HuH-7 (cell line): ENCODE results near the gene ANKRD29.
A peak's percentile ranks its signal among the peaks of the same experiment; 100 is the strongest.
"Not testable (repeated sequence)": the region's sequence is repeated elsewhere in the genome, so short reads cannot be mapped to it uniquely, and the experiment has no call there.

Source experiments
- DNase-seq: peaks from one replicate; pipeline ENCODE4 v3.0.0; 2011; ENCODE audit warnings: low spot score

ANKRD29 gene

DNA sequence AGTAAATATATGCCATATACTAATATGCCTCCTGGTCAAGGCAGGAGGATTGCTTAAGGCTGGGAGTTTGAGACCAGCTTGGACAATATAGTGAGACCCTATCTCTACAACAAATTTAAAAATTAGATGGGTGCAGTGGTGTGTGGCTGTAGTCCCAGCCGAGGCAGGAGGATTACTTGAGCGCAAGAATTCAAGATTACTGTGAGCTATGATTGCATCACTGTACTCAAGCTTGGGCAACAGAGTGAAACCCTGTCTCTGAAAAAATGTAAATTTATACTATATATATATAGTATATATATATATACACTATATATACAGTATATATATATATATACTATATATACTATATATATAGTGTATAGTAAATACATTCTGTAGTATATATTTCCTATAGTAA, 46.5 kb downstream of the ANKRD29 start:
- no peak for DNase-seq

DNA sequence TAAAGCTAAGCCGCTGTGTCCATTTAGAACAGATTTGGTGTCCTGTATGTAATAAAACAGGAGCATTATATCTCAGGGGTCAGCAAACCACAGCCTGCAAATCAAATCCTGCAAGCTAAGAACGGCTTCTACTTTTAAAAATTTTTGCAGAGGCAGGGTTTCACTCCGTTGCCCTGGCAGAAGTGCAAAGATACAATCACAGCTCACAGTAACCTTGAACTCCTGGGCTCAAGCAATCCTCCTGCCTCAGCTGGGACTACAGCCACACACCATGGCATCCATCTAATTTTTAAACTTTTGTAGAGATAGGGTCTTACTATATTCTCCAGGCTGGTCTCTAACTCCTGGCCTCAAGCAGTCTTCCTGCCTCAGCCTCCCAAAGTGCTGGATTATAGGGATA, 47.8 kb downstream of the ANKRD29 start:
- DNase-seq: no peak

DNA sequence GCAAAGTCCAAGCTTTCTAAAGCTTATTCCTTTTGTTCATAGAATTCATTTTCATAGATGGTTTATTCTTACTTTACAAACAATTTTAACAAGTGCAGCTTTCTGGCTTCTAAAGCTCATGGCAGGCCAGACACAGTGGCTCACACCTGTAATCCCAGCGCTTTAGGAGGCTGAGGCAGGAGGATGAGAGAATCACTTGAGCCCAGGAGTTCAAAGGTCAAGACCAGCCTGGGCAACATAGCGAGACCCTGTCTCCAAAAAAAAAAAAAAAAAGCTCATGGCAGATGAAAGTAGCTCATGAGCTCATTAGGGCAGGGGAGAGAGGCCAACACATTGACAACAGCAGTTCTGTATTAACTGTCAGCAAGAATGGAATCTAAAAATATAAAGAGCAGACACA, 48.3 kb downstream of the ANKRD29 start:
- DNase-seq: no peak

DNA sequence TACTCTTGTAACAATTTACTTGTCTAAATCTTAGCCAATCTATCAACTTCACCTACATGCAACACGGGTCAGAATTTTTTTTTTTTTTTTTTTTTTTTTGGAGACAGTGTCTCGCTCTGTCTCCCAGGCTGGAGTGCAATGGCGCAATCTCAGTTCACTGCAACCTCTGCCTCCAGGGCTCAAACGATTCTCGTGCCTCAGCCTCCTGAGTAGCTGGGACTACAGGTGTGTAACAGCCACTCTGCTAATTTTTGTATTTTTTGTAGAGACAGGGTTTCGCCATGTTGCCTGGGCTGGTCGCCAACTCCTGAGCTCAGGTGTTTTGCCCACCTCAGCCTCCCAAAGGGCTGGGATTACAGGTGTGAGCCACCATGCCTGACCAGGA, 49.6 kb downstream of the ANKRD29 start:
- DNase-seq: not testable (repeated sequence)

DNA sequence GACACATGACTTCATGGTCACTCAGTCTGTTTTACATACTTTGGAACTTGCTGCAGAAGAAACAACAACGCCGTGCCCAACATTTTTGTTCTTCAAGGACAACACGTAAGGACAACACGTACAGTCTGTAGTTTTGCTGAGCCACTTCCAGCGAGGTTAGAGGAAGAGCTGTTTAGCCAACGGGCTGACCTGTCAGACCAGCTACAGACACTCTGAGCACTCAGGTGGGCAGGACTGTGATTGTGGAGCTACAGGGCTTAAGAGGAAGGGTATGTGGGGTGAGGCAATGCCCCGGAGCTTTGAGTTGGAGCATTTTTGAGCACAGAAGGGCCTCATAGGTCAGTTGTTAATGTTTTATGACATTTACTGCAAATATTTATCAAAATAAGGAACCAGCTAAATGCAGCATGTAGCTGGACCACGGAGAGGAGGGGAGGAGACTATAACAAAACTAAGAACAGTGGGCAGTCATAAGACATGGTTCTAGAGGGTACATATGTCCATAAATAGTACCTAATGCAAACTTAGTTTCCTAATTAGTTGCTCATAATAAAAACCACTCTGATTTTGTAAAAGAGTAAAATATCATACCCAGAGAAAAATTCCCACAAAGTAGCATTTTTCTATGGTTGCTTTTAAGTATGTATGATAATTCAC, 50.1 kb downstream of the ANKRD29 start:
- no peak for DNase-seq

DNA sequence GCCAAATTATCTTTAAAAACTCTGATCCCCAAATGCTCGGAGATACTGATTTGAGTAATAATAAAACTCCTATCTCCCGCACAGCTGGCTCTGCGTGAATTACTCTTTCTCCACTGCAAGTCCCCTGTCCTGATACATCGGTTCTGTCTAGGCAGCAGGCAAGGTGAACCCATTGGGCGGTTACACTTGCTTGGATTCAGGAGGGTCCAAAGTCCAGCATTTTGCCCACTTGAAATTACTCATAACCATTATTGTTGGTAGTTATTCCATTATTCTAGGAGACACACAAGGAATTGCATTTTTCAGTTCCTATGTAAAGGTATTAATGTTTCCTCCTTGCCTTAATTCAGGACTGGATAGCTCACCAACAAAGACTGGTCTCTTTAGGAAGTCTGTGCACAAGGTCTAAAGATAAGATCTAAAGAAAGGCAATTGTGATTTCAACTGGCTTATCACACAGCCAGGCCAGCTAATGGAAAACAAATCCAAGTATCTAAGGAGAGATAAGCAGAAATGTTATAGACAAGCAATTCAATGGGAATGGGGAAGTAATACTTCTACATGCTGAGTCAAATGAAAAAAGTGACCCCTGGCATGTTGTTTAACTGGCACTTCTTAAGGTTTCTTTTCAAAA, 53.2 kb downstream of the ANKRD29 start:
- DNase-seq: no peak

DNA sequence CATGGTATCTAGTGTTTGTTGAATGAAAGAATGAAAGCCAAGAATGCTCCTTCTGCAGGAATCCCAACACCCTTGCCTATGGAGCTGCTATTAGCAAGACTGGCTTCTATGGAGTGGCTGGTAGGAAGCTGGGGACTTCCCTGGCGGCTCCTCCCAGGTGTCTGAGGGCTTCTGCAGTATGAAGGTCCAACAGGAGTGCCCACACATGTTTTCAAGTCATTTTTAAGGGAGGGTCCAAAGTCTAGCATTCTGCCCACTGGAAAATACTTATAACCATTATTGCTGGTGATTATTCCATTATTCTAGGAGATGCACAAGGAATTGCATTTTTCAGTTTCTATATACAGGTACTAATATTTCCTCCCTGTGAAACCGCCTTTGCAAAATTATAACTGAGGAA, 54.5 kb downstream of the ANKRD29 start:
- DNase-seq: no peak

DNA sequence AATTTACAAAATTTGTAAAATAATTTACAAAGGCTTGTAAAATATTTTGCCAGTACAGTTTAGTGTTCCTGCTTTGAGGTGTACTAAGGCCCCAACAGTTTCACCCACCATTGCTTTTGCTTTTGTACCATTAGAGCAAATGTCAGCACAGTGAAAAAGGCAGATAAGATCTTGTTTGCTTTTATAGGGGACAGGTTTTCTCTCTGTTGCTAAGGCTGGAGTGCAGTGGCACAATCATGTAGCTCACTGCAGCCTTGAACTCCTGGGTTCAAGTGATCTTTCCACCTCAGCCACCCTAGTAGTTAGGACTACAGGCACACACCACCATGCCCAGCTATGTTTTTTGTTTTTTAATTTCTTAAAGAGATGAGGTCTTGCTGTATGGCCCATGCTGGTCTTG, 56.8 kb downstream of the ANKRD29 start:
- no peak for DNase-seq

DNA sequence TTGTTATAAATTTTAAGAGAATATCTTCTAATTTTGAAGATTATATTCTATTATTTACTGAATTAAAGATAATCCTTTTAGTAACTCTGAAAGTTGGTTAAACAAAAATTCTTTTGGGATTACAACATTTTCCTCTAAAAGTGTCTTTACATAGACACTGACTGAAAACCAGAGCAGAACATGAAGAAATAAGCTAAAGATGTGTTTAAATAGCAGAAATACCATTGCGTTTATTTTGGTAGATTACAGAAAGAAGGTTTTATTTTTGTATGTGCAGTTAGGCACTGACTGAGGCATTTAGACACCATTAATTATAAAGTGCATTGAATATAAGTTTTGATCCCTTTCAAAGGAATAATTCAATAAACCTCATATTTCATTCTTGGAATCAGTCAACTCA, 62.9 kb downstream of the ANKRD29 start:
- DNase-seq: no peak

DNA sequence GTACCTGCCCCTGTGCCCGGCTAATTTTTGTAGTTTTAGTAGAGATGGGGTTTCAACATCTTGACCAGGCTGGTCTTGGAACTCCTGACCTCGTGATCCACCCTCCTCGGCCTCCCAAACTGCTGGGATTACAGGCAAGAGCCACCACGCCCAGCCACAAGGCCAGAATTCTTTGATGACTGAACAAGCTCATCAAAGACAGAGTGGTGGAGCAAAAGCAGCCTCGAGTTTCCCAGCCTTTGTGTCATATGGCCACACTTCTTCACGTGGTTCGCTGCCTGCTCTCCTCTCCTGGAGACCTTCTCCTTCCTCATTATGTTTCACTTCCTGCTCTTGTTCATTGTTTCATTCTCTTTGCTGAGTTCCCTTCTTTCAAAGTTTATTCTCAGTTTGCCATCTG, 66.5 kb downstream of the ANKRD29 start:
- DNase-seq: no peak

DNA sequence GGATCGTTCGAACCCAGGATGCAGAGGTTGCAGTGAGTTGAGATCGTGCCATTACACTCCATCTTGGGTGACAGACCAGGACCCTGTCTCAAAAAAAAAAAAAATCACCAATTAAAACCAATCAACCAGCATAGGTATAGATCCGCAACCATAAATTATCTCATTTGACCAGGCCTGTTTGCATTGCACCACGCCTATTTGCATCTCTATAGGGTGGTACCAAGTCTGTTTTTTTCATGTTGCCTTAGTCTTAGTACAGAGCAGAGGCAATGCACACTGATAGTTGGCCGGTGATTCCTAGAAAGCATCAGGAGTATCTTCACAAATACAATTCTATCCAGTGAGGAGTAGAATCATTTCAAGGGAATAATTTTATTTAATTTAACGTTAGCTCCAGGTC, 67.1 kb downstream of the ANKRD29 start:
- DNase-seq: no peak

DNA sequence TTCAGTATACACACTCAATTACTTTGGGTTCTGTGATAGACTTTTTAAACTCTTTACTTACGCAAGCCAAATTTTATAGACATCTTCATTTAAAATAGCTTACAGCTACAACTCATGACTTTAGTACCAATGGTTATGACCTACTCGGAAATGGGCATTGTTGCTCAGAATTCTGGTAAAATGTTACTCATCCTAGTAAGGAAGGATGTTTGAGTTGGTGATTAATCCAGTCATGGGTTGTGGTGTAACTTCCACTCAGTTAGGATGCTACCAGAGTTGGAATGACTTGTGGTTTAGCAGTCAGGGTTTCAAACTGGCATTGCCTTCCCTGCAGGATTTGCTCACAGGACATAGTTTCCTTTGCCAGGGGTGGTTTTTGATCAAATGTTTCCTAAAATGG, 69.0 kb downstream of the ANKRD29 start:
- DNase-seq: no peak

DNA sequence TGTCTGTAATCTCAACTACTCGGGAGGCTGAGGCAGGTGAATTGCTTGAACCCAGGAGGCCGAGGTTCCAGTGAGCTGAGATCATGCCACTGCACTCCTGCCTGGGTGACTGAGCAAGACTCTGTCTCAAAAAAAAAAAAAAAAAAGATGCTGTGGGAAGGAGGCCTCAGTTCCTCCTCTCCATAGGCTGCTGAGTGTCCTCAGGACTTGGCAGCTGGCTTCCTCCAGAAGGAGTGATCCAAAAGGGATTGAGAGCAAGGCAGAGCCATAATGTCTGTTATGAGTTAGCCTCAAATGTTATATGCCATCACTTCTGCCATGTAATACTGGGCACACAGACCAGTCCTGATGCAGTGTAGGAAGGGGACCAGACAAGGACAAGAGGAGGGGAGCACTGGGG, 69.8 kb downstream of the ANKRD29 start:
- DNase-seq: no peak

DNA sequence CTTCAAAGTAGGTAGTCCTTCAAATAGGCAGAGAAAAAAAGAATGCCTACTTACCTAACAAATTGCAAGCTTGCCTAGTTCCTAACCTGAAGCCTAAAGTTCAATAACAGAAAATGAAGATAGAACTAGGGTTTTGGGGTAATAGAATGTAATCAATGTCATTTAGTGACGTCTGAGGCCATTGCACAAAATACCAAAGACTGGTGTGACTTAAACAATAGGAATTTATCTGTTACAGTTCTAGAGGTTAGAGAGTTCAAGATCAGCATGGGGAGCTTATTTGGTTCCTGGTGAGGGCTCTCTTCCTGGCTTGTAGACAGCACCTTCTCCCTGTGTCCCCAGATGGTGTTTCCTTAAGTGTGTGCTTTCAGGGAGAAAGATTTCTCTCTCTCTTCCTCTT, 71.7 kb downstream of the ANKRD29 start:
- no peak for DNase-seq

DNA sequence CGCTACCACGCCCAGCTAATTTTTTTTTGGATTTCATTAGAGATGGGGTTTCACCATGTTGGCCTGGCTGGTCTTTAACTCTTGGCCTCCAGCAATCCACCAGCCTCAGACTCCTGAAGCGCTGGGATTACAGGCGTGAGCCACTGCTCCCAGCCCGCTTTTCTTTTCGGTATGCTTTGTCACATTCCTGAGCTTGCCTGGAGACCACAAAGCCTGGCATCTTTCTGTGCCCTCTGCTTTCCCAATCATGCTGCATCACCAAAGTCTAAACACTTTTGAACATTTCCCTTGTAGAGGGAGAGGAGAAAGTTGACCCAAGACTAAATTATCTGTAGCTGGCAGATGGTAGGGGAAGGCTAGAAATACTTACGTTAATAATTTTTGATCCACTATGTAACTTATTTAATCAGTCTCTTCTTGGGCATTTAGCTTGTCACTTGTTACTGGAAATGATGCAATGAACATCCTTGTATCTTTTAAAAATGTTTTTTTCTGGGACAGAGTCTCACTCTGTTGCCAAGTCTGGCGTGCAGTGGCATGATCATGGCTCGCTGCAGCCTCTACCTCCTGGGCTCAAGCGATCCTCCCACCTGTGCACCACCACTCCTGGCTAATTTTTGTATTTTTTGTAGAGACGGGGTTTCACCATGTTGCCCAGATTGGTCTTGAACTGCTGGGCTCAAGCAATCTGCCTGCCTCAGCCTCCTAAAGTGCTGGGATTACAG, 73.7 kb downstream of the ANKRD29 start:
- DNase-seq: no peak

DNA sequence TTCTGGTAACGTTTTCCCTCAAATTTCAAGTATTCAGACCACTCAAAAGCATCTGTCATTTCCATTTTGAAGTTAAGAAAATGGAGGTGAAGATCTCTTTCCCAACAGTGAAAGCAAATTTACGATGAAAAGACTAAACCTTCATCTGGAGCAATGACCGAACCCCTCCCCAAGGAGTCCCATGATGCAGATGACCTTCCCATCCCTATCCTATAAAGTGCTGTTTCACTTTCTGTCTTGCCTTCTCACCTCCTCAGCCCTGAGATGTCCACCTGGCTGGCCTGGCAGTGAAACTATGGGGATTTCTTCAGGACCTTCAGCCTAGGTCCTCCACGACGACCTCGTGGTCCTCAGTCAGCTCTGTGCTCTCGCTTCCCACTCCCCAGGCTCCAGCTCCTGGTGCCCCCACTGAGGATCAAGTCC, 75.5 kb downstream of the ANKRD29 start:
- no peak for DNase-seq

DNA sequence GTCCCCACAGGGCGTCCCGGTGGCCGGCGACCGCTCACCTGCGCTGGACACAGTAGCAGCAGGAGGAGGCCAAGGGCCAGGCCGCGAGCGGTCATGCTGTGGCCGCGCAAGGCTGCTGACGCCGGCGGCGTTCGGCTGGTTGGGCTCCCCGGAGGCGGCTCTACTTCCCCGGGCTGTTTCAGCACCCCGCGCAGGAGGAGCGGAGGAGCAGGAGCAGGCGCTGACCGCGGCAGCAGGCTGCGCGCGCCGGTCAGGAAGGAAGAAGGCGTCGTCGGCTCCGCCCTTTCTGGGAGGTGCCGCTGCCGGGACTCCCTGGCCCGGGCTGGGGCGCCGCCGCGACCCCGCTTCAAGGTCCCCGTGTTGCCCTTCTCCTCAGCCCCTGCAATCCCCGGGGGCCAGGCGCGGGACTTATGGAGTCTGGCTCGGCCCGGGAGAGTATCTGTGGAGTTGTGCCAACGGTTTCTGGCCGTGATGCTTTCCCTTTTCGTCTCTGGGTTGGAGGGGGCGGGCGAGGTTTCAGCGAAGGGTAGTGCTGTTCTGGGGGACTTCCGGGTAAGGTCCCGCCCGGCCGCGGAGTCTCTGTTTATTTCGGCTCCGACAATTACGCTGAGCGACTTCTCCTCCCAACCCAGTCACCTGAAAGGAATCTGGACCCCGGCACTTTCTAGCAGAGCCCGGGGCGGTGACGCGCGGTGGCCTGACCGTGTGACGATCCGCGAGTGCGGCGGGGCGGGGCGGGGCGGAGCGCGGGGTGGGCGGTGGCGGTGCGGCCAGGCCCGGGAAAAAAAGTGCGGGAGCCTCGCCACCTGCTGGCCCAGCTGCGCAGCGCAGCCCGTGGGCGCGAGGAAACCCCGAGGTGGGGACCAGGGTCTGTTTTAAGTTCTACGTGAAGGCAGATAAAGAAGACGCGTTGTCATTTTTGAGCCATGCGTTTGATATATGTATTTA, 76.2 kb downstream of the ANKRD29 start, which contains the start of gene NPC1:
Gene NPC1 (minus strand): TSS at position 258 of the 948 bp plus-strand sequence. CDS start 163 bp downstream, at position 95.
- peak; percentile 80 for DNase-seq

DNA sequence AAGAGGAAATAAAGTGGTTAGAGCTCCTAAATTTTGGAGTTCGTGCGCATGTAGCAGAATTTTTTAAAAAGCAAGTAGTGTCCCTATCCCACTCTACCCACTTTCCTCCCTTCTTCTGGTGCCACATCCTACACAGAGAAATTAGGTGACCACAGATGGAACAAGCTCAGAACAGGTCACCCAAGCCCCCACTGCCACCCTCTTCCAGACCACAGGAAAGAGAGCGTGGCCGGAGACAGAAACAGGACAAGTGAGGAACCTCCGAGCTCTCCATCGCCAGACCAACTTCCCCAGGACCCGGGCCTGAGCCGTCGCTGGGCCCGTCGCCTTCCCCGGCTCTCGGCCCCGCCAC, 76.8 kb downstream of the ANKRD29 start:
- DNase-seq: no peak

DNA sequence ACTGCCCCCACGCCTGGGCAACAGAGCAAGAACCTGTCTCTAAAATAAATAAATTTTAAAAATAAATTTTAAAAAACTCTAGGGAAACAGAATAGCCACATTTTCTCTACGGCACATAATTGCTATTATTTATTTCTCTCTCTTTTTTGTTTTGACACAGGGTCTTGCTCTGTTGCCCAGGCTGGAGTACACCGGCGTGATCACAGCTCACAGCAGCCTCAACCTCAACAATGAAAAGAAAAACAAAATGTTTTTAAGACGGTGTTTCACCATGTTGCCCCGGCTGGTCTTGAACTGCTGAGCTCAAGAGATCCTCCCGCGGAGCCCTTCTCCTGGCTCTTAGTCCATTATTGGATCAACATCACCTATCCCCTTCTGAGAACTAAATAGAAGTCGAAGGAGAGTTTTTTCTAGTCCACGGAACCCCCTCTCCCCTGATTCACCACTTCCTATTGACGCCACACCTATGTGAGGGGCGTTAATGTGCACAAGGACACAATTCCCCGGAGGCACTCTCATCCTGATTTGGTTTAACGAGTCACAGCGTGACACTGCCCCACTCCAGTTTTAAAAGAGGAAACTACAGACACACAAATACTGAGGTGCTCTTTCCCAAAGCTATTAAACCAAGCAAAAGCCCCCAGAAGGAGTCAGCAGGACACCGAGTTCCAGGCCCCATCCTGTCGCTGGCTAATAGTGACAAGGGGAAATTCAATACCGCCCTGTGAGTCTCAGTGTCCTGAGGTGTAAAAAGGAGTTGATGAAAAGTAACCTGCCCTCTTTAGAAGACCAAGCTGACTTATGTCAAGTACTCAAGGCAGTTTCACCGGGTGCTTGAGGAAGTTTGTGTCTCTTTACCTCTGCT, 77.5 kb downstream of the ANKRD29 start:
- DNase-seq: no peak

DNA sequence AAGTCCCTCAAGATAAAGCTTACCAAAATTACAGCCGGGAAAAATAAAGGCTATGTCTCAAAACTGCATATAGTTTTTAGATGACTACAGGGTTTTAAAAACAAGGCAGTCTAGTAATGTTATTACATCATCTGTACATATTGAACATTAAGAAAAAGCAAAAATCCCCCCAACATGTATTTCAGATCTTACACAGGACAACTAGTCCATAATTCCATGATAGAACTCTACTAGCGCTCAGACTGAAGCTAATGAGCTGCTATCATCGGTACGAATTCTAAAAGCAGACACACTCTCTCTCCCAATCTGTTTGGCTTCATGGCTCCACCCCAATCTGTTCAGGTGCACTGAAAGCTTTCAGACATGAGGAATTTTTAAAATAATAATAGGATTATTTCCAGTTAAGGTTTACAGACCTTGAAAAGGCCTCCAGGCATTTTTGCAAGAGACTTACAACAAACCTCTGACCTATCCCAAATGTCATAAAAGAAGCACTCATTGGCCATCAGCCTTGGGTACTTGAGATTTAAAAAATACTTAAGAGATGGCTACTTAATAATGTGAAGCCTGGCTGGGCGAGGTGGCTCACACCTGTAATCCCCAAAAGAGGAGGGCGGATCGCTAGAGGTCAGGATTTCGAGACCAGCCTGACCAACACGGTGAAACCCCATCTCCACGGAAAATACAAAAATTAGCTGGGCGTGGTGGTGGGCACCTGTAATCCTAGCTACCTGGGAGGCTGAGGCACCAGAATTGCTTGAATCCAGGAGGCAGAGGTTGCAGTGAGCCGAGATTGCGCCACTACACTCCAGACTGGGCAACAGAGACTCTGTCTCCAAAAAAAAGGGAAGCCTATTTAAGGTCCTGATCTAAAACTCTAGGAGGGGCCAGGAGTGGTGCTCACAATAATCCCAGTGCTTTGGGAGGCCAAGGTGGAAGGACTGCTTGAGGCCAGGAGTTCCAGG, 78.4 kb downstream of the ANKRD29 start:
- DNase-seq: no peak
